ENCODE measurements around the gene CLNK.

The CLNK gene, protein sequence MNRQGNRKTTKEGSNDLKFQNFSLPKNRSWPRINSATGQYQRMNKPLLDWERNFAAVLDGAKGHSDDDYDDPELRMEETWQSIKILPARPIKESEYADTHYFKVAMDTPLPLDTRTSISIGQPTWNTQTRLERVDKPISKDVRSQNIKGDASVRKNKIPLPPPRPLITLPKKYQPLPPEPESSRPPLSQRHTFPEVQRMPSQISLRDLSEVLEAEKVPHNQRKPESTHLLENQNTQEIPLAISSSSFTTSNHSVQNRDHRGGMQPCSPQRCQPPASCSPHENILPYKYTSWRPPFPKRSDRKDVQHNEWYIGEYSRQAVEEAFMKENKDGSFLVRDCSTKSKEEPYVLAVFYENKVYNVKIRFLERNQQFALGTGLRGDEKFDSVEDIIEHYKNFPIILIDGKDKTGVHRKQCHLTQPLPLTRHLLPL

DNA sequence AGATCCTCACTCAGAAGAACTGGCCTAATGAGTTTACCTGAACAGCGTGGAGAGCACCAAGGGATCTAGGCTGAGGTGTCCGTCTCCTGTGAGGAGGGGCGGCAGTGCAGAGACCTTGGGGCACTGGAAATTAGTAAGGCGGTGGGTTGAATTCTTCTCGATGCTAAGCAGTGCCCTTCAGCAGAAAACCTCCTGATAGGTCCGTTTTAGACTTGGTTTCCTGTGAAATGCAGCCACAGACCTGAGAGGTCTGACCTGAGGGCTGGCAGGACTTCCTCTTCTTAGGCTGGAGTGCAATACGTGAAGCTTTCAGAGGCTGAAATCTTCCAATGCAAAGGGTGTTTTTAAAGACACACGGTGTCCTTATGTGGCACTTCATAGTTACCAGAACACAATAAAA is at the start of gene CLNK:
Gene CLNK (minus strand): TSS at position 138 of the 400 bp plus-strand sequence. CDS start 16,899 bp downstream, outside the sequence.
- DNase-seq (ENCODE audit: low spot score) = no peak

DNA sequence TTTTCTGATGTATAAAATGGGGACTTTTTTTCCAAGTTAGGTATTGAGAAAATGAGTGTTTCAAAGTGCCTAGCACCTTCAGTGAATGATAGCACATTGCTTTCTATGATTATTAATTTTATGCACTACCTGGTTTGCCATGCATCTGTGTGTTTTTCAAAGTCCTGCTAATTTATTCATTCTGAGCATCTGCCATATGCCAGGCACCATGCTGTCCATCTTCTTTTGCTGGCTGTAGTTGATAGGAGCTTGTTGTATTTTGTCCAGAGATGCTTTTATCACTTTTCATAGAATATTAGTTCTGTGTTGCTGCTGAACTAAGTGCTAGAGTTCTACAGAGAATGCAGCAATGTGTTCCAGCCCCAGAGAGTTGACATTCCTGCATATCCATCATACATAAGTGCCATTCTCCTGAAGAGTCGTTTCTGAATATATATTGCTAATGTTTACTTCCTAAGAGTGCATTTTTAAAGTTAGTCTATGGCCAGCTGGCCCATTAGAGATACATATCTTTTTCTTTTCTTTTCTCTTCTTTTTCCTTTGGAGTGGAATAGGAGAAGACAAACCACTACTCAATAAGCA is 49.0 kb upstream of the CLNK start:
- no peak for DNase-seq (ENCODE audit: low spot score)

DNA sequence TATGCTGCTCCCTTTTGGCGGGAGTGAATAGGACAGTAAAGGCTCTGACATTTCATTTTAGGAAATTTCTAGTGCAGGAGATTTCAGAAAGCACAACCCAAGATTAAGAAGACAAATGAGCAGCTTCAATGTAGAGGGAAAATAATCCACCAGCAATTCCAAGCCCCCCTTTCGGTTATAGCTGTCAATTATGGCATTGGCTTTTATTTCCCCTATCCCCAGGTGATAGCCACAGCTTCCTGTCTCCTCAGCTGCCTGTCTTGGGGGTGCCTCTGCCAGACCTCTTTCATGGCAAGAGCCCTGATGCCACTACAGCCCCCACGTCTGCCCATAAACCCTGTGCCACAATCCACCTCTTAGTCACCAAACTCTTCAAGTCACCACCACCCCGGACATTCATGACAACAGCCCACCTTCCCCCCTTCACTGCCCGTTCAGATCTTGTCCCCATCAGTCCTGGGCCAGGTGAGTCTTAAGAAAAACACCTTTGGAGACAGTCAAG is 48.4 kb upstream of the CLNK start:
- no peak for DNase-seq (ENCODE audit: low spot score)

DNA sequence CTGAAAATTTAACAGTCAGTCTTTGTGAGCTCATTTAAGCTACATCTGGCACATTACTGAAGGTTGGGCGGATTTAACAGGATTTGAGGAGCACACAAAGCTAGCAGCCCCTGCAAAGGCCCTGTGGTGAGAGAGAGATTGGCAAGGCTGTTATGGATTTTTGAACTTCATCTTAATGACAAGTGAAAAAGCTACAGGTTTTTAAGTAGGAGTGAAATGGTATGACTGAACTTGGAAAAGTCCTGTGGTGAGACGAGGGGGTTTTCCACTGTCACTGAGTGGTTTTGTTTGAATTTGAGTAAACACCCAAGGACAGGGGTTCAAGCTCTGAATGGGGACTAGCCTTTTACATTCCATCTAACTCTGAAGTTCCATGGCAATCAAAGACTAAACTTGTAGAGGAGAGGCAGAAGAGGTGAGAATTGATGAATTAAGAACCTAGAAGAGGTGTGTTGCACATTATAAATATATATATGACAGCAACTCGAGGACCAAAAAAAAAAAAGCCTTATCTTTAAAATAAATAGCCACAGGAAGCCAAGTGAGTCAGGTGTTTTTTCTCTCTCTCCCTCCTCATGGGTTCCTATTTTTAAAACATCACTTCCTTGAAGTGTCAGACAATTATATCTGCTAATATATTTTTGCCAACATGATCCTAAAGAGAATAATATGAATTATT is 47.8 kb upstream of the CLNK start:
- no peak for DNase-seq (ENCODE audit: low spot score)

DNA sequence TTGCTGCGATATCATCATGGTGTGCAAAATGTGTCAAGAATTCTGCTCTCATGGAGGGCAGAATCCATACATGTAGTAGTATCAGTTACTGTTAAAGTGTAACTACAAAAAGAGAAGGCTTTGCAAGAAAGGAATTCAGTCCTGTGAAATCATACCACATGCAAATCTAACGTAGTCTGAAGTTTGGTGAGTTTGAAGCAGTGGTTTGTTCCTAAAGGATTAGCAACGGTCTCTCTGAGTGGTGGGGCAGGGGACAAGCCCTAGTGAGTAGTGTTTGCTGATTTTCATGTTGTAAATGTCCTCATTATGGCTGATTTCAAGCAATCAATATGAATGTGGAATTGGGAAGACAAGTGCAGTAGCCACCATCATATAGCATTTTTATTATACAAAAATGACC is 47.1 kb upstream of the CLNK start:
- no peak for DNase-seq (ENCODE audit: low spot score)

DNA sequence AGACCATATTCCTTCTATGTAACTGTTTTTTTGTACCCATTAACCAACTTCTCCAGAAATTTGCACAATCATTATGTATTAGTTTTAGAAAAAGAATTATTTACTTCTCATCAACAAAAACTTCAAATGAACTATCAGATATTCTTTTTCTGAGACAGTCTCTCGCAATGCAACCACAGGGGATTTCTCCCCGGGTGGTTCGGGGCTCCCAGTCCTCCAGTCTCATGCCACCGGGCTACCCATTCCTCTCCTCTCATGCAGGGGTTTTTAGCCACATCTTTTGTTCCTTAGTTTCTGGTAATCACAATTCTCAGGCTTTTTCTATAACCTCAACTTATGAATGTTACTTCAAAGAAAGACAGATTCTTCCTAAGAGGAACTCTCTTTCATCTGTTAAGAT is 46.6 kb upstream of the CLNK start:
- DNase-seq (ENCODE audit: low spot score) = no peak

DNA sequence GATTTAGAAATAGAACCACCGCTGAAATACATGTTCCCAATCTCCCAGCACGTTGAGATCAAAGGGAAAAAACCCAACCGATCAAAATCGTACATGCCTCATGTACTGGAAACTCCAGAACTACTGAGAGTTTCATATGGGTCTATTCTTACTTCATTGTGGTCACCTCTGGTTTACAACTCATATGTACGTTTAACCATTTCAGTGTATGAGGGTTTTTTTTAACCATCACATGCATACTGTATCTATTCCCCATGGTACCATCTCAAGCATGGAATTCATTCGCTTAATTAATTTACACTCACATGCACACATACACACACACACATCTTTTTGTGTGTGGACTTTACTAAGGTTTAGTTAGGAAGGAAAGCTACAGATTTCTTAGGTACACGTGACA is 46.0 kb upstream of the CLNK start:
- DNase-seq (ENCODE audit: low spot score) = no peak

DNA sequence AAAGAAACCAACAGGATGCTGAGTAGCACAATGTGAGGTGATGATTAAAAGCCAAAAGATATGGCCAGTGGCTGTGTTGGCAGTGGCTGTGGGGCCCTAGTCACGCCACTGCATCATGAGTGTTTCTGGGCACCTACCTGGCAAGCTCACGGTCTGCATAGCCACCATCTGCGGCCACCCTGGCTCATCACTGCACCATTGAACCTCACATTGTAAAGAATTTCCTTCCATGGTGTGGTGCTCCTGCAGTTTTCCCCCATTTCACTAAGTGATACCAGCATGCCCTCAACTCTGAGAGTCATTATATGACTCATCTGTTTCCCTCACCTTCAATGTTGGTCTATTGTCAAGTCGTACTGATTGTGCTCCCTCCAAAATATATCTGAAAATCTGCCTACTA is 45.5 kb upstream of the CLNK start:
- DNase-seq (ENCODE audit: low spot score) = no peak

DNA sequence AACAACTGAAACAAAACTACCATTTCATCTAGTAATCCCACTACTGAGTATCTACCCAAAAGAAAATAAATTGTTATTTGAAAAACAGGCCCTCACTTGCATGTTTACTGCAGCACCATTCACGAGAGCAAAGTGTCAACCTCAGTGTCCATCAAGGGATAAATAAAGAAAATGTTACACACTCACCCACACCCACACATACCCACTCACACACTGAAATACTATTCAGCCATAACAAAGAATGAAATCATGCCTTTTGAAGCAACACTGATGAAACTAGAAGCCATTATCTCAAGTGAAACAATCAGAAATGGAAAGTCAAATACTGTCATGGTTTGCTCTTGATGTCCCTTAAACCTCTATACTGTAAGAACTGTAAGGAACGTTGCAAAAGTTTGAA is 44.8 kb upstream of the CLNK start:
- no peak for DNase-seq (ENCODE audit: low spot score)

DNA sequence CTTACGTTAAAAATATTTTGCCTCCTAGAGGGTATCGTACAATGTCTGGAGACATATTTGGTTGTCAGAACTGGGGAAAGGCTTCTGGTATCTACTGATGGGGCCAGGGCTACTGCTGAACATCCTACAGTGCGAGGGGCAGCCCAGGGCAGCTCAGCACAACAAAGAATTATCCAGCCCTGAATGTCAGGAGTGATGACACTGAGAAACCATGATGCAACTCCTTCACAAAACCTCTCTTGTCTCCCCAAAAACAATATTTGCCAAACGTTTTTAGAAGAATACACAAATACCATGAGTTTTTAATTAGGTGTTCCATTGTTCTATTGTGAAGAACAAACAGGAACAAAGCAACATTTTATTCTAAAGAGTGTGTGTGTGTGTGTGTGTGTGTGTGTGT is 43.4 kb upstream of the CLNK start:
- DNase-seq (ENCODE audit: low spot score) = no peak

DNA sequence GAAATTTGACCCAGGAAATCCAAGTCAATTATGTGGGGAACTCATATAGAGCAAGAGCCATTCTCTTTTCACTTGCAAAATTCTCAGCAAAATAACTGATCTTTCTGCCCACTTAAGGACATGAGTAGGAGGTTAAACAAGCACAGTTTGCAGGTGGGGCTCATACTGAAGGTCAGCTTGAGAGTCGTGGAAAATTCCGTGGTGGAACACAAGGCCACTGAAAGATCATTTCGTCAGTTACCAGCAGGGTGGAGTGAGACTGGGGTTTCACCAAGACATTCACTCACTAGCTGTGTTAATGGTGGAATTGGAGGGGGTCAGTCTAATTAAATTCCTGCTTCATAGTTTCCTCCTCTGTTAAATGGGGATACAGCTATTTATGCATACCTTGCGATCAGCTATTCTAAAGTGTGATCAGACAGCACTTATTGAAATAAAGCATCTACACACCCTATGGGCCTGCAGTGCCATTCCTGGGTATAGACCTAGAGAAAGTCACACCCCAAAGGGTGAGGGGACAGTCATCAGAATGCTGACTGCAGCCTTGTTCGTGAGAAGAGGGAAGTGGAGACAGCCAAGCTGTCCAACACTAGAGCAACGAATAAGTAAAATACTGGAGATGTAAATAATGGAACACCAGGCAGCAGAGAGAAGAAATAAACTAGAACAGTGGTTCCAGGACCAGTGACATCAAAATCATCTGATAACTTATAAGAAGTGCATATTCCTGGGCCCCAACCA is 42.7 kb upstream of the CLNK start:
- no peak for DNase-seq (ENCODE audit: low spot score)

DNA sequence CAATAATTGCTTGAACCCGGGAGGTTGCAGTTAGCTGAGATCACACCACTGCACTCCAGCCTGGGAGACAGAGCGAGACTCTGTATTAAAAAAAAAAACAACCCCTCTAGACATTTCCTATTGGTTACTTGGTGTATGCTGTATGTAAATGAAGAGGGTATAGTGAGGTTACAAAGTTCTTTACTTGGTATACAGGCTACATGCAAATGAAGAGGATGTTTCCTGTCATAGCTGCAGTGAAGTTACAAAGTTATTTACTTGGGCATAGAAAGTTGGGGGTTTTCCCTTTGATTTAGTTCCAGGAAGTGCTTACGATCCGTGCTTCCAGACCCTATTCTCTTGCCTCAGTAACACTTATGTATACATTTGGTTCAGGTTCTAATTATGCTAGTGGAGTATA is 38.4 kb upstream of the CLNK start:
- no peak for DNase-seq (ENCODE audit: low spot score)

DNA sequence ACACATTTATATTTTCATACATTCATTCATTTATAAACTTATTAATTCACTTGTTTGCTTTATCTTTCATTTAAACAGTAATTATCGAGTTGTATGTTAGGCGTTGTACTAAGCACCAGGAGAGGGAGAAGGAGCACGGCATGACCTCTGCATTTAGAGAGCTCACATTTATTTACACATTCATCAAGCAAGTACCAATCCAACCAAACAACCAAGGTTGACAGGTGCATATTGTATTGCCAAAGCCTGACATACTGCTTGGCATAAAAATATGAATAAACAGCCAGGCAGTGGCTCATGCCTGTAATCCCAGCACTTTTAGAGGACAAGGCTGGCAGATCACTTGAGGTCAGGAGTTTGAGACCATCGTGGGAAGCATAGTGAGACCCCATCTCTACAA is 37.0 kb upstream of the CLNK start:
- DNase-seq (ENCODE audit: low spot score) = no peak

DNA sequence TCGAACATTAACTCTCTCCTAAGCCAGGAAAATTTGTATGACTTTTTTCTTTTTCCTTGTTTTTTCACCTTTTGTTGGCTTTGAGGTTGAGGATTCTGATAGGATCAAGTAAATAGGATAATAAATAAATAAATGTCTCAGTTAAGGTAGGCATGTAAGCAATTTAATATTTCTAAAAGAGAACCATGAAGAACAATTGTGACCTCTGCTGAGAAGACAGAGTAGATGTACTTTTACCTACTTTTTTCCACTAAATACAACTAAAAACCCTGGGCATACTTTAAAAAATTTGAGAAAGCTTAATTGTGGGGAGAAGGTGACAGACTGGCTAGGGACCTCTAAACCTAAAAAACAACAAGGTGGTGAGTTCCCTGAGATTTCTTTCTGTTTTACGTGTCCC is 31.6 kb upstream of the CLNK start:
- DNase-seq (ENCODE audit: low spot score) = no peak

DNA sequence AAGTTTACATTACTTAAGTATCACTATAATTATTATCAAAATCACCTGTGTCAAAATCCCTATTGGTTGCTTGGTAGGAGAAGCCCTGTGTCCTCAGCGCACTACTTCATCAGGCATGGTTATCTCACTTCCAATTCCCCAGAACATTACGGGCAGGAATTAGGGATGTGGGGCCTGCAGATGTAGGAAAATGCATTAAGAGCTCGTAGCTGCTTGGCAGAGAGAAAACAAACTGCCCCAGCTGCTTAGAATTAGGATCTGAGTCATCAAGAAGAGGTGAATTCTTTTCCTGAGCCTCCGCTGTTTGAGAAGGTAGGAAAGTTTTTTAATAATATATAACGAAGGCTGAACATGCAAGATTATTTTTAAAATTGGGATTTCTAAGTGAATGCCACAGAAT is 31.1 kb upstream of the CLNK start:
- no peak for DNase-seq (ENCODE audit: low spot score)

DNA sequence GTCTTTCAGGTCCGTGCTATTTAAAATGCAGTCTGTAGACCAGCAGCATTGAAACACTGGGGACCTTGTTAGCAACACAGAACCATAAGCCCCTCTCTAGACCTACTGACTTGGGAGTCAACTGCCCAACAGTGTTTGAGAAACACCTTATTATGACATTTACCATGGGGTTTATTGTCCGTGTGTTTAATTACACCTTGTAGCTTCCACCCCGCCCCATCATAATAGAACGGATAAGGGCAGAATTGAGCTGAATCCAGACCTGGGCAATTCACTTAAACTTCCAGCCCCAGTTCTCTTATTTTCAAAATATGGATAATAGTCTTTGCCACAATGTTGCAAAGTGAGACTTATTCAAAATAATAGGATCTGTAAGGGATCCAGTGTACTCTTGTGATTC is 30.6 kb upstream of the CLNK start:
- DNase-seq (ENCODE audit: low spot score) = no peak

DNA sequence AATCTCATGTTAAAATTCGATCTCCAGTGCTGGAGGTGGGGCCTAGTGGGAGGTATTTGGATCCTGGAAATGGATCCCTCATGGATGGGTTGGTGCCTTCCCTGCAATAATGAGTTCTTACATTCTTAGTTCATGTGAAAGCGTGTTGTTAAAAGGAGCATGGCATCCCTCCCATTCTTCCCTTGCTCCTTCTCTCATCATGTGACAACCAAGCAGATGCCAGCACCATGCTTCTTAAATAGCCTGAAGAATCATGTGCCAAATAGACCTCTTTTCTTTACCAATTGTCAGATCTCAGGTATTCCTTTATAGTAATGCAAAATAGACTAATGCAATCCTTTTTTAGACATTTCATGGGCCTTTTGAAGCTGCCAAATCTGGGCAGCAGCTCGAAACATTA is 29.0 kb upstream of the CLNK start:
- DNase-seq (ENCODE audit: low spot score) = no peak

DNA sequence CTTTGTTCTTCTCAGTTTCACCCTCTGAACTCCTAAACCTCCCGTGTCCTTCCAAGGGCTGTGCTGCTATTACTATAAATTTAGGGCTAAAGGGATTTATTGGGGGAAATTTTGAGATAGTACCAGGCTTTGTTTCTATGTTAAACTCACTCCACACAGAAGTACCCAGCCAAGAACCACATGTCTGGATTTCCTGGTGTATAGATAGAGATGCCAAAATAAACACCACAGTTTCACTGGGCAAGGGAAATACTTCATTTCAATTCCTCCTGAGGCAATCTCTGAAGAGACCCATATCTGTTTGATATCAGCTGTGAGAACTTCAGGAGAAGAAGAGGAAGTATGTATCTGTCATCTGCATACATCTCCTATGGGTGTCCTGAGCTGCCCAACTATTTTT is 21.7 kb upstream of the CLNK start:
- no peak for DNase-seq (ENCODE audit: low spot score)

DNA sequence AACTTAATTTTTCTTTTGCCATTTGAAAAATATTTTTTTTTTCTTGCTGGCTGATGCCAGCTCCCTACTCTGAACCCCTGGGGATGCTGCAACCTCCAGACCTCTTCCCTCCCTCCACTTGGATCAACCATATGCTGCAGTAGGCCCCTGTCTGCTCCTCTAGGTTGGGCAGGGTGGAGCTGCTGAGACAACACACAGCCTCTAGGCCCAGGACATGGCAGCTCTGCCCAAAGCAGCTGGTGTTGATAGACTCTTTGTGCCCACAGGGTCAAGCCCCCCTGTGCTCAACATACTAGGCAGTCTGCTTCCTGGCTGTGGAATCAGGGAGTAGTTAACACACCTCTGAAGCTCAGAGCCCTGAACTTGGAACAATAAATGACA is 19.9 kb upstream of the CLNK start:
- no peak for DNase-seq (ENCODE audit: low spot score)

DNA sequence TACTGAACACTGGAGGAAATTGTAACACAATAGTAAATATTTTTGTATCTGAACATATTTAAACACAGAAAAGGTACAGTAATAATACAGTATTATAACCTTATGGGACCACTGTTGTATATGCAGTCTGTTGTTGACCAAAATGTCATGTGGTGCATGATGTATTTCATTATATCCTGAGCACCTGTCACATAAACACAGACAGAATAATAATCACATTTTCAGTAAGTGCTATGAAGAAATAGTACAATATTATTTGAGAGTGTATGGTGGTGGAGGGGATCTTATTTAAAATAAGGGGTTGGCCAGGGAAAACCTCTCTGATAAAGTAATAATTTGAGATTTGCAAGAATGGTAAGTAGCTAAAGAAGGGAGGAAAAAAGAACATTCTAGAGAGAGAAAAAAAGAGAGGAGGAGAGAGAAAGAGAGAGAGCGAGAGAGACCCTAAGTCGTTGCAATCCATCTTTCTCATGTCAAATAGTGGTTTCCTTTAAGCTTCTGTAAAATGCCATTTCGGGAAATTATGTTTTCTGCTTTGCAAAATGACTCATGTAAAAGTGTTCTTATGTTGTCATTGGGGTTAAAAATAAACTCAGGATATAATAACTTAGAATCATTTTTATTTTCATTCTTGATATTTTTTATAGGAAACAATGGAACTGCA is 19.3 kb upstream of the CLNK start:
- no peak for DNase-seq (ENCODE audit: low spot score)

DNA sequence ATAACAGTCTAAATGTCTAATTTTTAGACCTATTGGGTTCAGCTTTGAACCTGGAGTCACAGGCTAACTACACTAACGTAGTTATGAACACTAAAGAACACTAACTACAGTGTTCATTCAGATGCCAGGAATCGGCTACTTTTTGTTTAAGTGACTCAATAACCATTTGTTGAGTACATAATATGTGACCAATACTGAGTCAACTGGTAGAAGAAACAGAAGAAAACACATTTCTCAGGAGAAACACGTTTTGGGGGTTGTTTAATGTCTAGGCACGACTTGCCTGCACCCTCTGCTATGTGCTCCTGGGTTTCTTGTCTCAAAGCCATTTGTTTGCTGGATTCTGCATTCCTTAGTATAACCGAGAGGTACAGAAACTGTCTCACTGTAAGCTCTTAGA is 18.6 kb upstream of the CLNK start:
- no peak for DNase-seq (ENCODE audit: low spot score)

Measured in pons (tissue), 1 donor.